IMR-90 (cell line): ENCODE measurements around the gene TRPM6.

ENCODE experiments used
- BHLHE40 ChIP-seq: fragments of 150-350 bp; IDR thresholded peaks from 2 replicates; pipeline ENCODE4 v1.6.1; 2016; ENCODE audit warnings: mild to moderate bottlenecking, low read depth, low read length
- CEBPB ChIP-seq: IDR thresholded peaks from 2 replicates; pipeline ENCODE4 v1.6.1; 2012; ENCODE audit warnings: low read depth, low read length, improper control_type of control experiment
- FOS ChIP-seq: fragments of 150-350 bp; IDR thresholded peaks from 2 replicates; pipeline ENCODE4 v1.6.1; 2016; ENCODE audit warnings: low read depth, low read length
- MAFK ChIP-seq: IDR thresholded peaks from 2 replicates; pipeline ENCODE4 v1.6.1; 2012; ENCODE audit warnings: low read depth, low read length, improper control_type of control experiment
- MAZ ChIP-seq: IDR thresholded peaks from 2 replicates; pipeline ENCODE4 v1.6.1; 2012; ENCODE audit warnings: low read depth, mild to moderate bottlenecking, low read length, improper control_type of control experiment, moderate library complexity, borderline replicate concordance
- MXI1 ChIP-seq: IDR thresholded peaks from 2 replicates; pipeline ENCODE4 v1.6.1; 2012; ENCODE audit warnings: low read depth, mild to moderate bottlenecking, low read length, moderate library complexity, borderline replicate concordance
- POLR2A ChIP-seq: IDR thresholded peaks from 2 replicates; pipeline ENCODE4 v1.6.1; 2012; ENCODE audit warnings: mild to moderate bottlenecking, low read depth, low read length
- RCOR1 ChIP-seq: IDR thresholded peaks from 2 replicates; pipeline ENCODE4 v1.6.1; 2012; ENCODE audit warnings: mild to moderate bottlenecking, low read length, improper control_type of control experiment; ENCODE audit not compliant: insufficient replicate concordance
- RFX5 ChIP-seq: IDR thresholded peaks from 2 replicates; pipeline ENCODE4 v1.8.0; 2012; ENCODE audit warnings: low read depth, mild to moderate bottlenecking, low read length, moderate library complexity
- SMC3 ChIP-seq: fragments of 150-350 bp; IDR thresholded peaks from 2 replicates; pipeline ENCODE4 v1.6.1; 2016; ENCODE audit warnings: low read depth, mild to moderate bottlenecking, antibody characterized with exemption, low read length, moderate library complexity
- USF2 ChIP-seq: fragments of 150-350 bp; IDR thresholded peaks from 2 replicates; pipeline ENCODE4 v1.6.1; 2017; ENCODE audit warnings: mild to moderate bottlenecking, antibody characterized with exemption, low read length, low read depth
- TF ChIP-seq, protein P1 (sequence below): conservative IDR thresholded peaks from 2 replicates; pipeline ENCODE4 v1.5.1; 2012; ENCODE audit warnings: mild to moderate bottlenecking, low read depth, low read length, improper control_type of control experiment

GRCh38 chr9:74718709-74719108 lies 169.0 kb downstream of the TRPM6 start:
- TF ChIP-seq MXI1 (no peak), CEBPB (no peak), POLR2A (no peak), RCOR1 (no peak), SMC3 (no peak), BHLHE40 (no peak), USF2 (no peak), MAFK (peak; percentile 98), MAZ (no peak), FOS (no peak), RFX5 (no peak)
- TF ChIP-seq, protein P1, sequence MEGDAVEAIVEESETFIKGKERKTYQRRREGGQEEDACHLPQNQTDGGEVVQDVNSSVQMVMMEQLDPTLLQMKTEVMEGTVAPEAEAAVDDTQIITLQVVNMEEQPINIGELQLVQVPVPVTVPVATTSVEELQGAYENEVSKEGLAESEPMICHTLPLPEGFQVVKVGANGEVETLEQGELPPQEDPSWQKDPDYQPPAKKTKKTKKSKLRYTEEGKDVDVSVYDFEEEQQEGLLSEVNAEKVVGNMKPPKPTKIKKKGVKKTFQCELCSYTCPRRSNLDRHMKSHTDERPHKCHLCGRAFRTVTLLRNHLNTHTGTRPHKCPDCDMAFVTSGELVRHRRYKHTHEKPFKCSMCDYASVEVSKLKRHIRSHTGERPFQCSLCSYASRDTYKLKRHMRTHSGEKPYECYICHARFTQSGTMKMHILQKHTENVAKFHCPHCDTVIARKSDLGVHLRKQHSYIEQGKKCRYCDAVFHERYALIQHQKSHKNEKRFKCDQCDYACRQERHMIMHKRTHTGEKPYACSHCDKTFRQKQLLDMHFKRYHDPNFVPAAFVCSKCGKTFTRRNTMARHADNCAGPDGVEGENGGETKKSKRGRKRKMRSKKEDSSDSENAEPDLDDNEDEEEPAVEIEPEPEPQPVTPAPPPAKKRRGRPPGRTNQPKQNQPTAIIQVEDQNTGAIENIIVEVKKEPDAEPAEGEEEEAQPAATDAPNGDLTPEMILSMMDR: no peak
